ENCODE results near the gene HNRNPK. TPM values are rescaled to one million over a fixed set of nuclear protein-coding genes. Genes with fewer than 3 reads are reported as not detected.
A peak's percentile ranks its signal among the peaks of the same experiment; 100 is the strongest.
"Not testable (repeated sequence)": the region's sequence is repeated elsewhere in the genome, so short reads cannot be mapped to it uniquely, and the experiment has no call there.

Gene HNRNPK
- total RNA-seq, 4 donors from 2014 or later = 501 to 702 (median 639) TPM

GRCh38 chr9:83956436-83957247 is 23.4 kb downstream of the HNRNPK start:
- TF ChIP-seq, protein P1, sequence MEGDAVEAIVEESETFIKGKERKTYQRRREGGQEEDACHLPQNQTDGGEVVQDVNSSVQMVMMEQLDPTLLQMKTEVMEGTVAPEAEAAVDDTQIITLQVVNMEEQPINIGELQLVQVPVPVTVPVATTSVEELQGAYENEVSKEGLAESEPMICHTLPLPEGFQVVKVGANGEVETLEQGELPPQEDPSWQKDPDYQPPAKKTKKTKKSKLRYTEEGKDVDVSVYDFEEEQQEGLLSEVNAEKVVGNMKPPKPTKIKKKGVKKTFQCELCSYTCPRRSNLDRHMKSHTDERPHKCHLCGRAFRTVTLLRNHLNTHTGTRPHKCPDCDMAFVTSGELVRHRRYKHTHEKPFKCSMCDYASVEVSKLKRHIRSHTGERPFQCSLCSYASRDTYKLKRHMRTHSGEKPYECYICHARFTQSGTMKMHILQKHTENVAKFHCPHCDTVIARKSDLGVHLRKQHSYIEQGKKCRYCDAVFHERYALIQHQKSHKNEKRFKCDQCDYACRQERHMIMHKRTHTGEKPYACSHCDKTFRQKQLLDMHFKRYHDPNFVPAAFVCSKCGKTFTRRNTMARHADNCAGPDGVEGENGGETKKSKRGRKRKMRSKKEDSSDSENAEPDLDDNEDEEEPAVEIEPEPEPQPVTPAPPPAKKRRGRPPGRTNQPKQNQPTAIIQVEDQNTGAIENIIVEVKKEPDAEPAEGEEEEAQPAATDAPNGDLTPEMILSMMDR (IDR thresholded peaks at IDR 0.05) = no peak
- TF ChIP-seq POLR2A (IDR thresholded peaks at IDR 0.05) = peak in 1 of 2 donors; percentile 66
- intact Hi-C loops (cut with DNase I) = no loop called here
- H3K9me3 ChIP-seq = no peaks in the 10 kb centered on the region
- H3K27ac ChIP-seq = peak overlapping the region; percentile 92 to 93 (median 92)
- H3K4me1 ChIP-seq = peaks cover 18 to 28% of the 10 kb centered on the region in 2 donors
- WGBS, 2 donors = 4 to 5% methylated on average over 15 to 32 of the region's 57 CpGs
- H3K36me3 ChIP-seq = peaks cover 0 to 7% of the 10 kb centered on the region in 2 donors
- peak overlapping the region; percentile 21 to 49 (median 27) for H3K4me3 ChIP-seq (replicated peaks in 1 of 3)
- peak; percentile 74 to 79 for DNase-seq
- H3K27me3 ChIP-seq = no peaks in the 10 kb centered on the region

GRCh38 chr9:83956086-83956435 is 24.0 kb downstream of the HNRNPK start:
- 13 to 14% methylated on average over 13 to 23 of the region's 23 CpGs for WGBS, 2 donors
- peak; percentile 27 to 34 for DNase-seq
- no peaks in the 10 kb centered on the region for H3K27me3 ChIP-seq
- H3K36me3 ChIP-seq = peaks cover 0 to 7% of the 10 kb centered on the region in 2 donors
- TF ChIP-seq, protein P1 (IDR thresholded peaks at IDR 0.05) = no peak
- TF ChIP-seq POLR2A (IDR thresholded peaks at IDR 0.05) = no peak
- peak overlapping the region; percentile 92 to 93 (median 92) for H3K27ac ChIP-seq
- intact Hi-C loops (cut with DNase I) = no loop called here
- no peaks in the 10 kb centered on the region for H3K9me3 ChIP-seq
- H3K4me1 ChIP-seq = peaks cover 18 to 28% of the 10 kb centered on the region in 2 donors
- peak overlapping the region; percentile 21 to 49 (median 27) for H3K4me3 ChIP-seq (replicated peaks in 1 of 3)

DNA sequence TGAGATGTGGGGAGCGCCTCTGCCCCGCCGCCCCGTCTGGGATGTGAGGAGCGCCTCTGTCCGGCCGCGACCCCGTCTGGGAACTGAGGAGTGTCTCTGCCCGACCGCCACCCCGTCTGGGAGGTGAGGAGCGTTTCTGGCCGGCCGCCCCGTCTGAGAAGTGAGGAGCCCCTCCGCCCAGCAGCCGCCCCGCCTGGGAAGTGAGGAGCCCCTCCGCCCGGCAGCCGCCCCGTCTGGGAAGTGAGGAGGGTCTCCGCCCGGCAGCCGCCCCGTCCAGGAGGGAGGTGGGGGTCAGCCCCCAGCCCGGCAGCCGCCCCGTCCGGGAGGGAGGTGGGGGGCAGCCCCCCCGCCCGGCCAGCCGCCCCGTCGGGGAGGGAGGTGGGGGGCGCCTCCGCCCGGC is 31.9 kb downstream of the HNRNPK start:
- not testable (repeated sequence) for H3K4me1 ChIP-seq; H3K27me3 ChIP-seq; H3K36me3 ChIP-seq; DNase-seq; H3K9me3 ChIP-seq; H3K4me3 ChIP-seq (replicated peaks in 1 of 3)
- 97 to 100% methylated on average over 4 to 11 of the region's 39 CpGs for WGBS, 2 donors
- peak overlapping the region; percentile 33 to 77 (median 45) for H3K27ac ChIP-seq
- intact Hi-C loops (cut with DNase I) = loop anchor here (10.0 kb wide), 1 partner anchor 227 kb away; no protein-coding TSS in a partner anchor

- TF ChIP-seq POLR2A (IDR thresholded peaks at IDR 0.05) = no peak
- TF ChIP-seq, protein P1 (IDR thresholded peaks at IDR 0.05) = no peak
- Histone ChIP-seq H3K36me3 (no peaks in the 10 kb centered on the region), H3K4me1 (peaks cover 7 to 9% of the 10 kb centered on the region in 2 donors), H3K9me3 (no peaks in the 10 kb centered on the region), H3K4me3 (replicated peaks in 1 of 3) (no peak overlapping the region), H3K27ac (peak overlapping the region in 2 of 3 donors; percentile 4 to 54), H3K27me3 (no peaks in the 10 kb centered on the region)
- peak; percentile 39 to 56 for DNase-seq
- WGBS, 2 donors = 88 to 89% methylated on average over 5 of the region's 5 CpGs
- intact Hi-C loops (cut with DNase I) = loop anchor here (5.0 to 10.0 kb wide), 2 partner anchors 234 to 372 kb away; no protein-coding TSS in a partner anchor
These were observed 39.3 kb downstream of the HNRNPK start for GRCh38 chr9:83940590-83941303.

GRCh38 chr9:83937861-83938455 is 42.1 kb downstream of the HNRNPK start:
- TF ChIP-seq, protein P1 (IDR thresholded peaks at IDR 0.05) = peak in 5 of 6 experiments; percentile 36 to 78 (median 68)
- TF ChIP-seq POLR2A (IDR thresholded peaks at IDR 0.05) = no peak
- Histone ChIP-seq H3K4me3 (replicated peaks in 1 of 3) (no peak overlapping the region), H3K4me1 (peaks cover 30 to 34% of the 10 kb centered on the region in 2 donors), H3K27ac (no peak overlapping the region), H3K27me3 (no peaks in the 10 kb centered on the region), H3K36me3 (no peaks in the 10 kb centered on the region), H3K9me3 (no peaks in the 10 kb centered on the region)
- 15 to 45% methylated on average over 1 of the region's 1 CpG for WGBS, 2 donors
- intact Hi-C loops (cut with DNase I) = loop anchor here (5.0 kb wide), 1 partner anchor 324 kb away; no protein-coding TSS in a partner anchor
- DNase-seq = peak; percentile 38 to 39
